Astrocyte of the hippocampus (primary cell): ENCODE results near the gene ACO2.

ENCODE experiments used
- DNase-seq: peaks from one replicate; pipeline ENCODE4 v3.0.0; 2011; ENCODE audit warnings: low read depth, low spot score

ACO2 gene

DNA sequence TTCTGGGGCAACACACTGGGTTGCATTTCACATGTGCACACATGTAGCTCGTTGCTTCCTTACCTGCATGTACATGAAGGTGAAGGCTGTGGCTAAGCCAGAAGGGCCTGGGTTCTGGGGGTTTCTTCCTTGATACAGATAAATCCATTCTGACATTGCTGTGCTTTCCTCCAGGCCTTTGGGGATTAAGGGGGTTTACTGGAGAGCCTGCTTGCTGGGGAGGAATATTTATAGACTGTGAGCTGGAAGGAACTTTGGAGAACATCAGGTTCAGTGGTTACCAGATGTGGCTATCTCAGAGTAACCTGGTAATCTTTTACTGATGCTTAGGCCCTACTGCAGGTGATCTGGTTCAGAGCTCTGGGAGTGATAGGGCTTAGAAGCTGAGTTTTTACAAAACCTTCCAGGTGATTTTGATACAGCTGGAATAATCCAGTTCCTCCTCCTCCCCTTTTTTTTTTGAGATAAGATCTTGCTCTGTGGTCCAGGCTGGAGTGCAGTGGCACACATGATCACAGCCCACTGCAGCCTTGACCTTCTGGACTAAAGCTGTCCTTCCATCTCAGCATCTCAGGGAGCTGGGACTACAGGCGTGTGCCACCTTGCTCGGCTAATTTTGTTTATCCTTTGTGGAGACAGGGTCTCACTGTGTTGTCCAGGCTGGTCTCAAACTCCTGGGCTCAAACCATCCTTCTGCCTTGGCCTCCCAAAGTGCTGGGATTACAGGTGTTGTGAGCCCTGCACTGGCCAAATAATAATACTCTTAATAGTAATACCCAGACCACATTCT, 19.9 kb downstream of the ACO2 start:
- DNase-seq, result no peak

DNA sequence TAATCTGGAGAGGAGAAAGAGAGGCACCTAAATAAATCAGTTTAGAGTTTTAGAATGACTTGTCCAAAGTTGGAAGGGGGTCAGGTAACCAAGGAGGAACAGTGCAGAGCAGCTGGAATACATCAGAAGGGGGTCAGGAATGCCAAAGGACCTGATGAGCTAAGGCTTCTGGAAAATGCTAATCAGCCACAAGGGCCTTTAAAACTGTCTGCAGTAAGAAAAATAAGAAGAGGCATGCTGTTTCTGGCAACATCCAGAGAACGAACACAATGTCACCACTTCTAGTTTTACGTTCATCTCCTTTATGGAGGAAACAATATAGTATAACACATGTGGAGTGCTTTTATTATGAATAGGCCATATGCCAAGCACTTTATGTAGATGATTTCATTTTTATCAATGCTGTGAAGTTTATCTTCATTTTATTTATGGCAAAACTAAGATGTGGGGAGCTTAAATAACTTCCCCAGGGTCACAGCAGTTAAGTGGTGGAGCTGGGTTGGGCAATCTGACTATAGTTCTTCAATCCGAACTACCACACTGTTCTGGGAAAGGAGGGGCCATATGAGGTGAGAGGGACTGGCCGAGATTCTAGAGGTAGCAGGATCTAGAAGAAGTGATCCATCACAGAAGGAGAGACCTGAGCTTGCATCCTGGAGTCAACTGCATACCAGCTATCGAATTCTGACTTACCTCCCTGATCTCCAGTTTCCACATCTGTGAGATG, 22.6 kb downstream of the ACO2 start:
- no peak for DNase-seq

DNA sequence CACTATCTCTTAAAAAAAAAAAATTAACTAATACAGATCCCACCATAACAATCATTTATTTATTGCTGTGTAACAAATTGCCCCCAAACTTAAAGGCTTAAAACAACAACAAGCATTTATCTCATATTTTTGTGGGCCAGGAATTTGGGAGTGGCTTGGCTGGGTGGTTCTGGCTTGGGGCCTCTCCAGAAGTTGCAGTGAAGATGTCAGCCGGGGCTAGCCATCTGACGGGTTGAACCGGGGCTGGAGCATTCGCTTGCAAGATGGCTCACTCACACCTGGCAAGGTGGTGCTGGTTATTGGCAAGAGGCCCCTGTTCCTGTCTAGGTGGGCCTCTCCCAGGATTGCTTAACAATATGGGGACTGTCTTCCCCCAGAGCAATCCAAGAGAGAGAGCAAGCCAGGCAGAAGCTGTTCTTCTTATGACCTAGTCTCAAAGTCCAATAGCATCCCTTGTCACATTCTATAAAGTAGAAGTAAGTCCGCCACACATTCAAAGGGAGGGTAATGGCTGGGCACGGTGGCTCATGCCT, 29.5 kb downstream of the ACO2 start:
- DNase-seq, result no peak

DNA sequence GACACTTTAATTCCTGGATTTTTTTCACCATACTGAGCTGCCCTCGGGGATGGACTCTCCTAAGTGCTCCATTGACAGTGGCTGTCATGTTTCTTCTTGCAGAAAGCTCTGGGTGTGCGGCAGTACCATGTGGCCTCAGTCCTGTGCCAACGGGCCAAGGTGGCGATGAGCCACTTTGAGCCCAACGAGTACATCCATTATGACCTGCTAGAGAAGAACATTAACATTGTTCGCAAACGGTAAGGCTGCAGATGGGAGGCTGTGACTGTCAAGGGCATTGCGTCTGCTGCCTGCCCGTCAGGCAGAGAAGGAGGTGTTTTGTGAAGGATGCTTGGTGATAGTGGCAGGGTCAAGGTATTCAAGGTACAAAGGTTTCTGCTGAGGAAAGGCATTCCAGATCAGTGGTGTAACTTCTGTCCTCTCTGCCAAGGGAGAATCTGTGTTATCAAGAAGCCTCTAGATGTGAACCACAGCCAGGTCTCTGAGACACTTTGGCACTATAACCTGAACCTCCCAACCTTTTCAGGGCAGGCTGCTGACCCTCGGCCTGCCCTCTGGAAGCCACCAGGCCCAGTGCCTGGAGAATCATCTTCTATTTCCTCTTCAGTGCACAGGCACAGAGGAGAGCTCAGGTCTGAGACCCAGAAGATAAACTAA, 30.8 kb downstream of the ACO2 start:
- DNase-seq, result no peak

DNA sequence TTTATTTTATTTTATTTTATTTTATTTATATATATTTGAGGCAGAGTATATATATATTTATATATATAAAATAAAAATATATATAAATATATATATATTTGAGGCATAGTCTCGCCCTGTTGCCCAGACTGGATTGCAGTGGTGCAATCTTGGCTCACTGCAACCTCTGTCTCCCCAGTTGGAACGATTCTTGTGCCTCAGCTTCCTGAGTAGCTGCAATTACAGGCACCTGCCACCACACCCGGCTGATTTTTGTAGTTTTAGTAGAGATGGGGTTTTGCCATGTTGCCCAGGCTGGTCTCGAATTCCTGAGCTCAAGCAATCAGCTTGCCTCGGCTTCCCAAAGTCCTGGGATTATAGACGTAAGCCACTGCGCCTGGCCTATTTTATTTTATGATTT, 31.4 kb downstream of the ACO2 start:
- DNase-seq, result no peak

DNA sequence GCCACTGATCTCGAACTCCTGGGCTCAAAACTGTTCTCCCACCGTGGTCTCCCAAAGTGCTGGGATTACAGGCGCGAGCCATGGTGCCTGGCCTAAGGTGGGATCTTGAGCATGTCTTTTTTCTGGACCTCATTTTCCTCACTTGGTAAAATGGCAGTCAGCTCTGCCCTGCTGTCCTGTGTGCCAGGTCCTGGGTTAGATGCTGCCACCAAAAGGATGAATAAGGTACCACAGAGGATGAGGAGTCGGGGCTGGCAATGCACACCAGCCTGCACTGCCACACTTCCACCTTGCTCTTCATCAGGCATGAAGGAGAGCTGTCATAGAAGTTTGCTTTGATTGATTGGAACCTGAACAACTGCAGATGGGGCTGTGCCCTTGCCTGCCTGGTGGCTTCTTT, 32.3 kb downstream of the ACO2 start:
- no peak for DNase-seq

DNA sequence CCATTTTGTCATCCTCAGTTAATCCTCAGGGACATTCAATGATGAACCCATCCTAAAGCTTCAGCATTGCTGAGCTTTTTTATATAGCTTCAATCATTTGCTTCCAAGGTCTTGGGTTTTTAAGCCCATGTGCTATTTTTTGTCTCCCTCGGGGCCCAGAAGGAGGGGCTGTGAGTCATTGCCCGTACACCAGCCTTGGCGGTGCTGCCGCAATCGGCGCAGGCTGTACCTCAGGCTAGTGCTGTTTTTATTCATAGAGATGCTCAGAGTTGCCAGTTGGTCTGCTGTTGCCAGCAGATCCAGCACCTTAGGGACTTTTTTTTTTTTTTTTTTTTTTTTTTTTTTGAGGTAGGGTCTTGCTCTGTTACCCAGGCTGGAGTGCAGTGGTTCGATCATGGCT, 35.5 kb downstream of the ACO2 start:
- DNase-seq, result no peak

DNA sequence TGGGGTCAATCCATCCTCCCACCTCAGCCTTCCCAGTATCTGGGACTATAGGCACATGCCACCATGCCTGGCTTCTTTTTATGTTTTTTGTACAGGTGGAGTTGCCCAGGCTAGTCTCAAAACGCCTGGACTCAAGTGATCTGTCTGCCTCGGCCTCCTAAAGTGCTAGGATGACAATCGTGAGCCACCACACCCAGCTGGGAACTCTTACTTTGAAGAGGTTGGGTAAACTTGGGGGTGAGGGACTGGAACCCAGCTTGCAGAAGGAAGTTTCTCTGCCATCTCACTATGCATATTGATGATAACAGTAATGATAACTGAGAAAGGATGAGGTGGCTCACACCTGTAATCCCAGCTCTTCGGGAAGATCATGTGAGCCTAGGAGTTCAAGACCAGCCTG, 35.9 kb downstream of the ACO2 start:
- no peak for DNase-seq

DNA sequence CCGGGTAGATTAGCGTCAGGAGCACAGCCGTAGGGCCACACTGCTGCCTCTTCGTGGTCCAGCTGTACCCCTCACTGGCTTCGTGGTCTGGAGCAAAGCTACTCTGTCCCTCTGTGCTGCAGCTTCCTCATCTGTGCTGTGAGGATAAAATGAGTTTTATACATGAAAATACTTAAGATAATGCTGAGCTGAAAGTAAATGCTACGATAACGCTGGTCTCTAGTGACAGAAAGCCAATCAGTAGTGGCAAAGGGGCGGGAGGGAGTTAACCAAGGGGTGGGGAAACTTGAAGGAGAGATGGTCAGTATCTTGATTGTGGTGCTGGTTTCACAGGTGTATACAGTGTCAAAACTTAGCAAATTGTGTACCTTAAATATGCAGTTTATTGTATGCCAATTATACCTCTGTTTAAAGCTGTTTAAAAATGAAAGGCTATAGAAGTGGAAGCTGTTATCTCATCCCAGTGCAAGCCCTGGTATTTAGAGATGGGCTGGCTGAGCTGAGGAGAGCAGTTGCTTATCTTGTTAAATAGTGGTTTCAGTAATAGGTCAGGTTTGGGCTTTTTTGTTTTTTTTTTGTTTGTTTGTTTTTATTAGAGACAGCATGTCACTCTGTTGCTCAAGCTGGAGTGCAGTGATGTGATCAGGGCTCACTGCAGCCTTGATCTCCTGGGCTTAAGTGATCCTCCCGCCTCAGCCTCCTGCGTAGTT, 36.7 kb downstream of the ACO2 start:
- no peak for DNase-seq

DNA sequence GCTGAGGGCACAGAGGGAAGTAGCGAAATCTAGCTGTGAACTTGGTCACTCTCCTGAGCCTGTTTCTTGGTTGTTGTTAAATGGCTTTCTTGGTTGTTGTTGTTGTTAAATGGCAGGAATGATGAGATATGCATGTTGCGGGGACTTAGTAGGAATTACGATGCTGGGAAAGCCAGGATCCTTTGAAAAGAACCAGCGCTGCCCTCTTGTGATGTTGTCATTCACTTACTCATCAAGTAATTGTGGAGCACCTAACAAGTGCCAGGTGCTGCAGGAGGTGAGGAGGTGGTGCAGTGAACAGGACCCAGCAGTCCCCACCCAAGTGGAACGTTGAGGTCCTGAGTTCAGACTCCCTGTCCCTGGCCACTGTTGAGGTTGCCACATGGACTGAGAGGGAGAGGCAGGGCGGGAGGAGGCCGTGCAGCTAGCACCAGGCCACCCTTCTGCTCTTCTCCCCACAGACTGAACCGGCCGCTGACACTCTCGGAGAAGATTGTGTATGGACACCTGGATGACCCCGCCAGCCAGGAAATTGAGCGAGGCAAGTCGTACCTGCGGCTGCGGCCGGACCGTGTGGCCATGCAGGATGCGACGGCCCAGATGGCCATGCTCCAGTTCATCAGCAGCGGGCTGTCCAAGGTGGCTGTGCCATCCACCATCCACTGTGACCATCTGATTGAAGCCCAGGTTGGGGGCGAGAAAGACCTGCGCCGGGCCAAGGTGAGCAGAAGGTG, 38.6 kb downstream of the ACO2 start:
- DNase-seq, result no peak

DNA sequence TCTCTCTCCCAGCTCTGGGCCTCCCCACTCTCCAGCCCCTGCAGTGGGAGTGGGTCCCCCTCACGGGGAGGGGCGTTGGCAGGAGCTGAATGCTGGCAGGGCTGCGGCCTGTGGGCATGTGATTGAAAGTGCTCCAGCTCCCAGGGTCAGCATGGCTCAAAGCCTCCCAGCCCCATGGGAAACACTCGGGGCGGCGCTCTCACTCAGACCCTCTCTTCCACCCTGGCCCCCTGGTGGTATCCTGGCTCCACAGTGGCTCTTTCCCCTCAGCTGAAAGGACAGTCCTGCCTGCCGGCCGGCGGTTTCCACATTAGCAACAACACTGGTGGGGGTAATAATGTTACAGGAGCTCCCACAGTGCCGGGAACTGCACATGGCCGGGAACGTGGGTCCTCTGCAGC, 39.9 kb downstream of the ACO2 start:
- DNase-seq, result peak; percentile 63

DNA sequence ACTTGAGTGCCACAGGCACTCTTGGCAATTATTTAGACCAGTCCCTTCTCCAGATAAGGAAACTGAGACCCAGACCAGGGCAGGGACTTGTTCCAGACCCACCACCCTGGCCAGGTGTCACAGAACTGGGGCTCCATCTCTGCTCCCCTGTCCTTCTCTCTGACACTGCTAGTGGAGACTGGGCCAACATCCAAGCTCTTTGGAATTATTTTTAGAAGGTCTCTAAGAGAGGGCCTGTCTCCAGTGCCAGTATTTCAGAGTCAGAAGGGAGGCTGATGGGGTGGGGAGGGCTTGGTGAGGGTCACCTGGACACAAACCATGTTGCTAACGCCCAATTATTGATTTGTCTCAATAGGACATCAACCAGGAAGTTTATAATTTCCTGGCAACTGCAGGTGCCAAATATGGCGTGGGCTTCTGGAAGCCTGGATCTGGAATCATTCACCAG, 42.6 kb downstream of the ACO2 start:
- no peak for DNase-seq

DNA sequence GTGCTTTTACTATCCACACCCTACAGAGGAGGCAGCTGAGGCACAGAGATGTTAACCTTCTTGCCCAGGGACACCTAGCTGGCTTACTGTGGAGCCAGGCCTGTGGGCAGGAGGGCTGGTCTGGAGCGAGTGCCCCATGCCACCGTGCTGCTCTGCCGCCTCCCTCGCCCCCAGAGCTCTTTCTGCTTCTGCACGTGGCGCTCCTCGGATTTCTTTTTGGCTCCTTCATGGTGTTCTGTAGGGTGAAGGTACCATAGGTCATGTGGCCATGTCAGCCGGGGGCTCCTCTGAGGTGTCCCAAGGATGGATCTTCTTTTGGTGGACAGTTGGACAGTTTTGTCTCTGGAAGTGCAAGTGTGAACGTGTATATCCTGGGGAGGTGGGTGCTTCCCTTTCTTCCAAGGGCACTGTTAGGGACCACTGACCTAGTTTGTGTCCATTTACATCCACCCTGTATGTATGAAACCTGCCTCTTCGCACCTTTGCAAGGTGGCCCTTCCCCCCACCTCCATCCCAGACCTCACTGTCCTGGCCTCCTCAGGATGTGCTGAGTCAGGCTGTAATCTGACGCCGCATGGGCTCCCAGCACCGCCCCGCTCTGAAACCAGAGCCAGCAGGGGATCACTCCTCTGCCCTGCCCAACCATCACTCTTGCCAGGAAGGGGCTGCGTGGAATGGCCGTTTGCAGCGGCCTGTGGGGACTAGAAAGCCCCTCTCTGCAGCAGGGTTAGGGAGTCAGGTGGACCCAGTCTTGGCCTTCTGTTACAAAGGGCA, 43.7 kb downstream of the ACO2 start:
- peak; percentile 87 for DNase-seq

DNA sequence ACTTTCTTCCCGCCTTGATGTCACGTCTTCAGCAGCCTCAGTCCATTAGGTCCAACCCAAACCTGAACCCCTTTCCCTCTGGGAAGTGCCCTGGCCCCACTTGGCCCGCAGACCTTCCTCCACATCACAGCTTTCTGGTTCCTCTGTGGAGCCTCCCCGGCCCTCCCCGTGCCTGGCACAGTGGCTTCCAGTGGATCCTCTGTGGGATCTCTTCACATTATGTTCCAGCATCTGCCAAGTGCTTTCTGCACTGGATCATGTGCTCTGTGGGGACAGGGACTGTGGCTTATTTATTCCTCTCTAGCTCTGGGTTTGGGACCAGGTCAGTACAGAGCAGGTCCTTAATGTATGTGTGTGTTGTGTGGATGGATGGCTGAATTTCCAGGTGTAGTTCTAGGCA, 44.5 kb downstream of the ACO2 start:
- no peak for DNase-seq

DNA sequence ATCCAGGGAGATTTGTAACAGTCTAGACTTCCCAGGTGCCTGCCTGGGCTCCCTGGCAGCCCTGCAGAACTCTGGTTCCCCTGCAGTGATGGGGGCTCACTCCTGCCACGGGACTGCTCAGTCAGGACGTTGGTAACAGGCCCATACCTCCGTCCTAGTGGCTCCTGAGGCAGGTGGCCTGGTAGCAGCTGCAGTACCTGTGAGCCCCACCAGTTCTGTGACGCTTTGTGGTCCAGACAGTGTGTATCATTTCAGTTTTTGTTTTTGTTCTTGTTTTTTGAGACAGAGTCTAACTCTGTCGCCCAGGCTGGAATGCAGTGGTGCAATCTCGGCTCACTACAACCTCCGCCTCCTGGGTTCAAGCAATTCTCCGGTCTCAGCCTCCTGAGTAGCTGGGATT, 47.5 kb downstream of the ACO2 start:
- no peak for DNase-seq

DNA sequence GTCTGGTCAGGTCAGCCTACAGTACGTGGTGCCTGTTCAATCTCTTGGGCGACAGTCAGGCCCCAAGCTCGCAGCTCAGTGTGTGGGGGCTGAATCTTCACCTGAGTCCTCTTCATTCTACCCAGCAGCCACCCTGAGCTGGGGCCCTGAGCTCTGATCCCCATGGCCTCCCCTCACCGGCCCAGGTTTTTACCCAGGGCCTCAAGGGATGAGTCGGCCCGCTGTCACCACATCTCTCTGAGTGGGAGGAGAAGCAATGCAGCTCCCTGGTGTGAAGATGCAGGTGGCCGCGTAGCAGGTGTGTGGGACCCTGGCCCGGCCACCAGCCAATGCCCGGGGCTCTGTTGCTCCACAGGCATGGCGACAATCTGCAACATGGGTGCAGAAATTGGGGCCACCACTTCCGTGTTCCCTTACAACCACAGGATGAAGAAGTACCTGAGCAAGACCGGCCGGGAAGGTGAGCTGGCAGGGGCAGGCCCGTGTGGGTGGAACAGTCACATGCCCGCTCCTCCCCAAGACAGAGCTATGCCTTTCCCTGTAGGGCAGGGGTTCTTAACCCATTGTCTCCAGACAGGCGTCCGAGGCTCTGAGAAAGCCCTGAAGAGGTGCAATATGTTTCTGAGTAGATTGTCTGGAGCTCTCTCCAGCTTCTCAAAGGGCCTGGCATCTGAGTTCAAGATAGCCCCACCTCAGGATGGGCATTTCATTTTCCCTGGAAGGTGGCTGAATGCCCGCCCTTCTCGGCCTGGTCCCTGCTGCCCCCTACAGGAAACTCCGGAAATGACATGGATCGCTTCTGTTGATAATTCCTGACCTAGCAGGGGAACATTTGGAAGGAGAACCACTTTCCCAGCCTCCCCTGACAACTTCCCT, 48.5 kb downstream of the ACO2 start:
- peak; percentile 82 for DNase-seq

DNA sequence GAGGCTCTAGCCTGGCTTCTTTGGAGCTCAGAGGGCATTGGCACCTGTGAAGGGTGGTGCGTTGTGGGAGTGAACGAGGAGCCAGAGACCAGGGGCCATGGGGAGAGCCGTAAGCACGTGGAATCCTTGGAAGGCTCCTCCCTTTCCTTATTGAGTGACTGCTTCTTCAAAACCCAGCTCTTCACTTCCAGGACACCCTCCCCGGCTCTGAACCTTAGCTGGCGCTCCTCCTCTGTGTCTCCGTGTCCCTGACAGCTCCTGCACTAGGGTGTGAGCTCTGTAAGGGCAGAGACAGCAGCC, 49.1 kb downstream of the ACO2 start:
- no peak for DNase-seq

DNA sequence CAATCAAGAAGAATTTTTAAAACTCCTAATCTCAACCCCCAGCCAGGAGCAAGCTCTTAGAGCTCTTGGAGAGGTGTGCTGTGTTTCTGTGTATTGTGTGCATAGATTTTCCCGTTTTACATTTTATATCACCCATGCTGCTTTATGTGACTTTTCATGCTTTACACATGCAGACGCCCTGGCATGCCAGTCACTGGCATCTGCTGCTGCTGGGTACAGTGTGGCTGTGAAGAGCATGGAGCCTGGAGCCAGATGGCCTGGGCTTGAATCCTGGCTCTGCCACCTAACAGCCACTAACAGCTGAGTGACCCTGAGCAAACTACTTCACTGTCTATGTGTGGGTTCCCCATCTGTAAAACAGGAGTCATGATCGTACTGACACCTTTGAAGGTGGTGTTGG, 52.2 kb downstream of the ACO2 start:
- DNase-seq, result no peak

DNA sequence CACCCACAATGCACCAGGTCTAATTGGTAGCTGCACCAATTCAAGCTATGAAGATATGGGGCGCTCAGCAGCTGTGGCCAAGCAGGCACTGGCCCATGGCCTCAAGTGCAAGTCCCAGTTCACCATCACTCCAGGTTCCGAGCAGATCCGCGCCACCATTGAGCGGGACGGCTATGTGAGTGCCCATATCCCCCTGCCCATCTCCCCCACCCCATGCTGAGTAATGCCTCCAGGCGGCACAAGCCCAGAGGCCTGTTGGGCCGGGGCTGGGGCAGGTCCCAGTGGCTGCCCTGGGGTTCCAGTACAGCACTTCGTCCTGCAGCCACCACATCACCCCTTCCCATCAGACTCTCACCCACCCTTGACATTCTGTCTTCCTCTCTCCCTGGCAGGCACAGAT, 53.9 kb downstream of the ACO2 start:
- DNase-seq, result no peak
